Ishikawa (cell line): ENCODE data around the gene MTA1.

Source experiments
- CEBPB ChIP-seq: IDR thresholded peaks from 2 replicates; pipeline ENCODE4 v1.6.1; 2012
- CREB1 ChIP-seq: IDR thresholded peaks from 2 replicates; pipeline ENCODE4 v1.6.1; 2012; ENCODE audit warnings: low read depth
- EP300 ChIP-seq: IDR thresholded peaks from 2 replicates; pipeline ENCODE4 v1.6.1; 2012; ENCODE audit warnings: borderline replicate concordance
- RAD21 ChIP-seq: IDR thresholded peaks from 2 replicates; pipeline ENCODE4 v1.6.1; 2012; ENCODE audit warnings: low read depth
- TAF1 ChIP-seq: IDR thresholded peaks from 2 replicates; pipeline ENCODE4 v1.6.1; 2012; ENCODE audit warnings: low read depth, mild to moderate bottlenecking
- TCF12 ChIP-seq: IDR thresholded peaks from 2 replicates; pipeline ENCODE4 v1.6.1; 2012; ENCODE audit warnings: low read depth
- YY1 ChIP-seq: IDR thresholded peaks from 2 replicates; pipeline ENCODE4 v1.6.1; 2012; ENCODE audit warnings: low read depth
- TF ChIP-seq, protein P1 (sequence below): IDR thresholded peaks from 2 replicates; pipeline ENCODE4 v1.6.1; 2012
- TF ChIP-seq, protein P2 (sequence below): IDR thresholded peaks from 2 replicates; pipeline ENCODE4 v1.6.1; 2012

DNA sequence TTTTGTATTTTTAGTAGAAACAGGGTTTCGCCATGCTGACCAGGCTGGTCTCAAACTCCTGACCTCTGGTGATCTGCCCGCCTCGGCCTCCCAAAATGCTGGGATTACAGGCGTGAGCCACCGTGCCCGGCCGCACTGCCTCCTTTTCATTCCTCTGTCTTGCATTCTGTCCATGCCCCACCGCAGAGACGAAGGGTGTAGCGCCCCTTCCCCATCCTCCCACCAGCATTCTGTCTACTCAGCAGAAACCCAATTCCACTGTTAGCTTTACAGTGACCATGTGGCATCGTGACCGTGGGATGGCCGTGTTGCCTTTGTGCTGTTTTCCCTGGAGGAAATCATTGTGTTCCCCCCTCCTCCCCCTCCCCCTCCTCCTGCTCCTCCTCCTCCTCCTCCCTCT, 11.0 kb upstream of the MTA1 start:
- no peak for TF ChIP-seq CREB1
- TF ChIP-seq, protein P1, sequence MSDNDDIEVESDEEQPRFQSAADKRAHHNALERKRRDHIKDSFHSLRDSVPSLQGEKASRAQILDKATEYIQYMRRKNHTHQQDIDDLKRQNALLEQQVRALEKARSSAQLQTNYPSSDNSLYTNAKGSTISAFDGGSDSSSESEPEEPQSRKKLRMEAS: no peak
- TF ChIP-seq EP300: no peak
- no peak for TF ChIP-seq YY1
- no peak for TF ChIP-seq TAF1
- no peak for TF ChIP-seq RAD21
- TF ChIP-seq TCF12: no peak
- TF ChIP-seq, protein P2, sequence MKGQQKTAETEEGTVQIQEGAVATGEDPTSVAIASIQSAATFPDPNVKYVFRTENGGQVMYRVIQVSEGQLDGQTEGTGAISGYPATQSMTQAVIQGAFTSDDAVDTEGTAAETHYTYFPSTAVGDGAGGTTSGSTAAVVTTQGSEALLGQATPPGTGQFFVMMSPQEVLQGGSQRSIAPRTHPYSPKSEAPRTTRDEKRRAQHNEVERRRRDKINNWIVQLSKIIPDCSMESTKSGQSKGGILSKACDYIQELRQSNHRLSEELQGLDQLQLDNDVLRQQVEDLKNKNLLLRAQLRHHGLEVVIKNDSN: no peak
- TF ChIP-seq CEBPB: no peak
